NOMO-1 treated with DMSO at 0.1 percent for 48 hours (cell line): ENCODE data around the gene ARHGAP25.
A peak's percentile ranks its signal among the peaks of the same experiment; 100 is the strongest.

ENCODE experiments used
- DNase-seq: peaks from one replicate; lab custom pipeline; 2025; ENCODE audit not compliant: unreplicated experiment; lab: John Stamatoyannopoulos, UW

Gene ARHGAP25

DNA sequence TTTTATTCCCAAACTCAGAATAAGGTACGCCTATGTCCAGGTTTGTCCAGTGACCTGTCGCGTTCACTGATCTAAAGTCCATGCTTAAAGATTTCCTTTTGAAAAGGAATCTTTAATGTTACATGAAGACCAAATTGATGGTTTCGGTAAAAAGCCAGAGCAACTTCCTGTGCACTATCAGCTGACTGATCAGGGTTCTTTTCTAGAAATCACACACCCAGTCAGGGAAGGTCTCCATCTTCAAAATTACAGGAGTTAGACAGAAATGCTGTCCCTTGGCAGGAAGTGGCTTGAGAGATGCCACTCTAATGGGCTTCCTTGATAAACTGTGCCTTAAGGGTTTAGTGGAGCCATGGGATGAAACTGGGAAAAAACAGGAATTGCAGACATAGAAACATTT is 14.7 kb upstream of the ARHGAP25 start:
- no peak for DNase-seq

DNA sequence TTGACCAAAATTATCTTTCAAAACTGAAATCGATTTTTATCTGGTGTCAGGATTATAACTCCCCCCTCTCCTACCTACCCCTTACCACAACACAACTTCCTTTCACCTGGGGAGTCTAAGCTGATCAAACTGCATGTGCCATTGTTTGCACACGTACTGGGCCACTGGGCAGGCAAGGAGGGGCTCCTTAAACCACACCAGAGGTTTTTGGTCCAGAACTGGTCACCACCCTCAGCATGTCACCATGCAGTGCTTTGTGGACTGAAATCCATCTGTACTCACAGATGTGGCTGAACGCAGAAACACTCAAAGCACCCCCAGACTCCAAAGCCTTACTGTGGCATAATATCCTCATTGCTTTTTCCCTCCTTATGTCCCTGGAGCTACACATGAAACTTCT is 13.9 kb upstream of the ARHGAP25 start:
- DNase-seq, result no peak

DNA sequence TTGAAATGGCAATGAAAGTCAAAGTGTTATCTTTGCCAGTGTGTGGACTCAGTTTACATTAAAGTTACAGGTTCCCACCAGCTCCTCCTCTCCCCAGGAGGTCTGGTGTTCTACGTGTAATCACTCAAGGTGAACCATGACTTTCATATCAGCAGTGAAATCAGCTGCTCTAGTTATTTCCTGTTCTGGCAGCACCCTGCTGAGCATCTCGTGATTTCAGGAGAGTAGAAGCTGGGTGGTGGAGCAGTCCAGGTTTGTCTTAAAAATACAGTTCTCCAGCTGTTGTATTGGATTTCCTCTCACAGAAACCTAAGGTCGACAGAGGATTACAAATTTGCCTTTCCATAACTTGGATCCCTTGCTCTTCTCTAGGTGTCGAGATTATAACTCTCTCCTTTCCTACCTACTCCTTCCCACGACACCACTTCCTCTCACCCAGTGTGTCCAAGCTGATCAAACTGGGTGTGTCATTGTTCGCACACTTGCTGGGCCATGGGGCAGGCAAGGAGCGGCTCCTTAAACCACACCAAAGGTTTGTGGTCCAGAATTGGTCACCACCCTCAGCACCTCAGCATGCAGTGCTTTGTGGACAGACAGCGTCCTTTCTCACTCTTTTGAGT is 13.0 kb upstream of the ARHGAP25 start:
- DNase-seq, result no peak

DNA sequence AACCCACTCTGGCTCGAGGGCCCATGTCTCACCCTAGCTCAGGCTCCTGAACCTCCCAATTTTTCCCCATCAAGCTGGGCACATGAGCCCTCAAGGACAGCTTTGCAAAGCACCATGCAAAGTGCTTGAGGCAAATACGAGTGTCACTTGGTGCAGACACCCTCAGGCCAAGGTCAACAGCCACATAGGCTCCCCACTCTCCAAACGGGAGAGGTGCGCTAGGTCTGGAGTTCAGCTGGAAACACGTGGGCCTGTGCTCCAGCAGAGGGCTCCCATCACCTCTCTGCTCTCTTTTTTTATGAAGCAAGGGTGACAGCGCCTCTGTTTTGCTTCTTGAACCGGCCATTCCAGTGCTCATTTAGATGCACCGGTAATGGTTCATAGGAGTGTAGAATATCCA is 11.9 kb upstream of the ARHGAP25 start:
- no peak for DNase-seq

DNA sequence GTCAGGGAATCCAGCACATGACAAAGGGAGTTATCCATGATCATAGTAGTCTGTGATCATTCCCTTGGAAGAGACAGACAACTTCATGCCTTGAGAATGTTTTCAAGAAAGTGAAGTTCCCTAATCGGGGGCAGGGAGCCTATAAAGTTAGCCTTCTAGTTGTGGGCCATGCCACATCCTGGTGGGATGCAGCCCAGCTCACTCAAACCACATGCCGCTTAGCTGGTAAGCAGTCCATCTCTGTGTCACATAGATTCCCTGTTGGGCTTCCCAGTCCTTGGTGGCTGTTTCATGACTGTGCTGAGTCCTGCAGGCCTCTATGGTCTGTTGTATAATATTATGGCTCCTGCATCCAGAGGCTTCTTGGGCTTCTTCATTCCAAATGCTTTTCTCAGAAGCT is 11.4 kb upstream of the ARHGAP25 start:
- no peak for DNase-seq

DNA sequence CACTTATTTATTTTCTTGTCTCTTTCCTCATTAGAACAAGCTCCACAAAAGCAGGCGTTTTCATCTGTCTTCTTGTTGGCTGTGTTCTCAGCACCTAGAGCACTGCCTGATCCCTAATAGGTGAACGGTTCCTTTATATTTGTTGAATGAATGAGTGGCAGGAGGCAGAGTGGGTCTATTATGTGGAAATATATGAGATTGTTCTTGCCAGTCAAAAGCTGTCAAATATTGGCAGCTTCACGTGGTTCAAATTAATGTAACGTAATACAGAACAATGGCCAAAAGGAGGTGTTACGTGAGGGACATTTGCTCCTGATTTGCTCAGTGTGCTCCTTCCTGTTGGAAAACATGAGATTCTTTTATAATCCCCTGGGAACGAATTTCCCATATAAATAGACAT is 8.5 kb upstream of the ARHGAP25 start:
- DNase-seq, result no peak

DNA sequence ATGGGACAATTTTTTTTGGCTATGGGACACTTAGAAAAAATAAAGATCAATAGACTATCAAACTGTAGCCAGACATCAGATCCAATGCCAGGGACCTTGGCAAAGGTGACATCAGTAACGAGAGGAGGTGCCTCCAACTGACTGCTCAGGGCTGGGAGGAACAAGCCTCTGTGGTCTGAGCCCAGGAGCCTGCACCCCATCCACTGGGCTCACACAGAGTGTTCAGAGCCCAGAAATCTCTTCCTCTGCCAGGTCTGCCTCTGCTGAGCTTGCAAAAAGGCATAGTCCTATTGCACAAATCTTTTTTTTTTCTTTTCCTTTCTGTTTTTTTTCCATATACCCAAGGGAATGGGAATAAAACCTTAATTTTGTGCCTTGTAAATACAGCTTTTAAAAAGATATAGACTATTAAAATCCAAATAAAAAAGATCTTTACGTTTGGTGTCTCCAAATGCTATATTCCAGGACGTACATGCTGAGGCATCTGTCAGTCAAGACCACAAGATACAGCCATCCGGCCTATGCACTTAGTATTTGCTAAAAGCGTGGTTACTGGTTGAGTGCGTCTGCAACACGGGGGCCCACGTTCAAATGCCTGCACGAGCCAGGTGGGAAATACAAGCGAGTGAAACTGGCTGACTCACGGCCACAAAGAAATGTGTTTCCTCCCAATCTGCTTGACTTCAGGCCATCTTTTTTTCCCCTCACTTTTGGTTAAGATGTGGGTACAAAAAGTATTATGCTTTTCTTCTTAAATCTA is 7.8 kb upstream of the ARHGAP25 start:
- DNase-seq, result peak; percentile 95

DNA sequence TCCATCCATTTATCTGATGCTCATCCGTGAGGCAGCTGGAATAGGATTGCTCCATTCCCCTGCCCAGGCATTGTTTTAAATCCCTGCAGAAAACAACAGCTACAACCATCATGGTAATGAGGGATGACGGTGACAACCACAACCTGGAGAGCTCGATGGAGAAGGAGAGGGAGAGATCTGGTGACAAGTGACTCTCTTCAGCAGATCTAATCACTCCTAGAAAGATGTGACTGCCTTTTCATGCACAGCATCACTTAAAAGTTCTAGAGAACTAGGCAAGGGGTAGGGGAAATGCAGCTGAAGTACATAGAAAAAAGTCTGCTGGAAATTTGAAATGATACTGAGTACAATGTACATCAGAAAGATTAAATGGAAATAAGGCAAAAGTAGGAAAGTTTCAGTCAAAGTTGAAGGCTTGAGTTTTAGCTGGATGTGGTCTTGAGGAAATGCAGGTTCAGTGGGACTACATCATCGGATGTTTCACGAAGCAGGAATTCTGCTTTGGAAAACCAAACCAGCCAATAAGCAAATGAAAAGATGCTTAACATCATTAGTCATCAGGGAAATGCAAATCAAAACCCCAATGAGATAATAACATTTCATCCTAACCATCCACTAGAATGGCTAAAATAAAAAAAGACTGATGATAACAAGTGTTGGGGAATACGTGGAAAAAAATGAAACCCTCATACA is 6.8 kb upstream of the ARHGAP25 start:
- DNase-seq, result no peak

DNA sequence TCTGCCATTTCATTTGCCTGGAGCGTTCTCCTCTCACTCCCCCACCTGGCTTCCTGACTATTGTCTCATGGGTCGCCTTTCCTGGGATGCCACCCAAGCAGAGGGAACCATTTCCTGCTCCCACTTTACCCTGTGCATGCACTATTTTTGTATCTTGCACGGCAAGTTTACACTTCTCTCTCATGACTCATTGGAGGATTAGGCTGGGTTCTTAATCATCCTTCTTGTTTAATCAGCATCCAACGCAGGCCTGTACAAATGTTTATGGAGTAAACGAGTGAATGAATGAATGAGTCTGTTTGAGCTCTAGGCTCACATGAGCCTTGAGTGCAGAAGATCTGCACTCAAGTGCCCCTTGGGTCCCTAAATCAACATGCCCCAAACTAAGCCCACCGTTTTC is 3.8 kb upstream of the ARHGAP25 start:
- no peak for DNase-seq

DNA sequence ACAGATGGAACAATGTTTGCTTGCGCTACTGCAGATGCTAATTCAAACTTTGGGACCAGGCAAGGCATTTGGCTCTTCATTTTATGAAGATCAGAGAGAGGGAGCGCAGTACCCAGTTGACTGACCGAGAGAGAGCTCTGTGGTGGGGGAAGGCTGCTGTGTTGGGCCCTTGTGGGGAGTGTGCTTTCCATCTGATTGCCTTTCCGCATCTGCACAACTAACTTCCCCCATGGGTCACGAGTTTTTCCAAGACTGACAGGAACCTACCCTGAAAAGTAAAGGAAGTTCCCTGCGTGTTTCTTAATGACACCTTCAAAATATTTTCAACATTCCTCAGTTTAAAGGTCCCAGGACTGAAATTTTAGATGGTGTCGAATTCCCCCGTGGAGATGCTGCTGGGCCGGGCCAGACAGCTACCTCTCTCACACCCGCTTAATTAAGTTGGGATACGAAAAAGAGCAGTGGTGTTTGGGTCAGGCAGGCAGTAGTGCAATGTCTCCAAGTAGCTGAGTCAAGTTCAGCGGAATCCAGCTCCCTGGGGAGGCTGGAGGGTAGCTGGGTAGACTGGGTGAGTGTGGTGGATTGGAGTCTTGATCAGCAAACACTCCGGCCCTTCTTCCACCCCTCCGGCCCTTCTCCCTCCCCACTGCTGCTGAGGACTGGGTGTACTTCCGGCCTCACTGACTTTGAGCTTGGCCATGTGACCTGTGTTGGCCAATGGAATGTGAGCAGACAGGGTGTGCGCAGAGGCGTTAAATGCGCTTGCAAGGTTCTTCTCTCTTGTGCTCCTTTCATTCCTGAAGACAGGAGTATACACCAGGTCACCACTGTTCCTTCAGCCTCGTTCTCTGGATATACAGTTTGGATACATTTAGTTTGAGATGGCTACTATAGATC is 2.3 kb upstream of the ARHGAP25 start:
- no peak for DNase-seq

DNA sequence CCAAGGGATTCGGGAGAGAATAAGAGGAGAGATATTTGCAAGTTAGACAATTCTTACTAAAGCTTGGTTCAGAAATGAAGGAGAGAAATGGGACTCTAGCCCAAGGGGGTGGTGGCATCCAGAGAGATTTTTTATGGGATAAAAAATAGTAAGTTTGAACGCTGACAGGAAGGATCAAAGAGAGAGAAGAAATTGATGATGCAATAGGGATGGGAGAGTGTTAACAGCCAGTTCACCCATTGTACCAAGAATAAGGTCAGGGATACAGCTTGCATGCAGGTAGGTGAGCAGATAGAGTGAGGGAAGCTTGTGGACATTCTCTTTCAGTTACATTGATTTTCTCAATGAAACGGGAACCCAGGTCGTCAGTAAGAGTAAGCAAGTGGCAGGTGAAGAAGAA is 1.2 kb upstream of the ARHGAP25 start:
- no peak for DNase-seq

DNA sequence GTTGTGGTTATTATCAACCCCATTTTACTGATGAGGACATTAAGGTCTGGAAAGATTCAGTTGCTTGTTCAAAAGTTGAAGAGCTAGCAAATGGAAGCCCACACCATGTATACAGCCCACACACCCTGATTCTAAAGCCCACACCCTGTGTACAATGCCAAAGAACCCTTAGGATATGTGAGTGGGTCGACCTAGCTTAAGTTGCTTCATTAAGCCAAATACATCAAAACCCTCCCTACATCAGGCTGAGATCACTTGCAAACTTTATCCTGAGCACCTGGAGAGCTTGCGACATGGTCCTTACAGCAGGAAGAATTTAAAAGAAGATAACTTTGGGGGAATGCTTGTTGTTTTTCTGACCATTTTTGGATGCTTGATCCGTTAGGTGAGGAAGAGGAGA is 435 bp upstream of the ARHGAP25 start:
- no peak for DNase-seq

DNA sequence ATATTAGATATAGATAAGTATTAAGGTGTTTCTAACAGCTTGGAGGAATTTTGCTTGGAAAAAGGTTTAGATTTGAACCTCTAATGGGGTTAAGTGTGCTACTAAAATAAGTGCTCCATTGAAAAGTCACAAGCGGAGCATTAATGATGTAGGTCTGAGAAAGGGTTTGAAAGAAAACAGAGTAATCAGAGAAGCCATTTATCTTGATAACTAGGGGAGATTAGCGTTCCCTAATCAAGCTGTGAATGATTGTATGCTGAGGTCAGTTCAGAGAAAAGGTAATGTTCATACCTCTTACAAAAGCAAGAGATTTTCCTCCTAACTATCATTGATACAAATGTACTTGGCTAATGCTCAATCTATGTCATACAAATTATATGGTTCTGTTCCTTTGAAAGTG is 1.5 kb downstream of the ARHGAP25 start:
- DNase-seq, result no peak

DNA sequence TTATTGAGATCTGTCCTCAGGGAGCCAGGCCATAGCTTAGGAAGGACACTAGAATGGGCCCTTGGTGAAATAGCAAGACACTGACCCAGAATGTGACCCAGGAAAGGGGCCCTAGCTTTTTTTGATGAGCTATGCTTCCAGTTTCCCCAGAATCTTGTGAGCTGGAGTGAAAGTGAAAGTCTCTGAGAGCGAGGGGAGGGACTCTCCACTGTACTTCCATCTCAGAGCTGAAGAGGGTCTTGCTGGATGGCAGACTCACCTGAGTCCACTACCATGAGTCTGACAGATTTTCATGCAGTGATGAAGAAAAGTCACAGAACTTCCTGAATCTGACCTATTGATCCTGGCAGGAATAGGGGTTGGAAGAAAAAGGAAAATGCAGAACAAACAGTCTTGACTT is 3.1 kb downstream of the ARHGAP25 start:
- DNase-seq, result peak; percentile 31

DNA sequence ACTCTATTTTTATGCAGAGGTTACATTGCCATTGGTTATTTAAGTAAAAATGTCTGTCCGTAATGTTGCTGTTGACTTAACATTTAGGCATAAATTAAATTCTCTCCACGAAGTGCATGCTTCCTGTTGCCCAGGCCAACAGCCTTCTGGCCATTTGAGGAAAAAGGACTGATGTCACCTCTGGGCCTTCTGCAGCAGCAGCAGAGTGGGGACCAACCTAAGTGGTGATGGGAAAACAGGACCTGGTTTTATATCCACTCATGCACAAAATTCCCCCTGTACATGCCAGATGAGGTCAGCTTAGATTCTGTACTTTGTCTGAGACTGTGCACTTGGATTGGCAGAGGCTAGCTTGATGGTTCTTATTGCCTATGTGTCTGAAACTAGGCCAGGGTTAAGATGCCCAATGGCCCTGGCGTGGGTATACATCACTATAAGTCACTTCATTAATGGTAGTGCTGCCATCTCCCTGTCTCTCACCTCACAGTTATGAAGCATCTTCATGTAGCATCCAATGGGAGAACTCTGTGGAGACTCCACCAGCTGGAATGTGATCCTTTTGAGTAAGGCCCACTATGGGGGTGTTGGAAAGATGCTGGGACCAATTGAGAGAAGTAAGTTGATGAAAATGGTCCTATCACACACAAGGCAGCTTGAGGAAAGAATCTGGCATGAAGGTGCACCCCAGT is 4.4 kb downstream of the ARHGAP25 start:
- no peak for DNase-seq

DNA sequence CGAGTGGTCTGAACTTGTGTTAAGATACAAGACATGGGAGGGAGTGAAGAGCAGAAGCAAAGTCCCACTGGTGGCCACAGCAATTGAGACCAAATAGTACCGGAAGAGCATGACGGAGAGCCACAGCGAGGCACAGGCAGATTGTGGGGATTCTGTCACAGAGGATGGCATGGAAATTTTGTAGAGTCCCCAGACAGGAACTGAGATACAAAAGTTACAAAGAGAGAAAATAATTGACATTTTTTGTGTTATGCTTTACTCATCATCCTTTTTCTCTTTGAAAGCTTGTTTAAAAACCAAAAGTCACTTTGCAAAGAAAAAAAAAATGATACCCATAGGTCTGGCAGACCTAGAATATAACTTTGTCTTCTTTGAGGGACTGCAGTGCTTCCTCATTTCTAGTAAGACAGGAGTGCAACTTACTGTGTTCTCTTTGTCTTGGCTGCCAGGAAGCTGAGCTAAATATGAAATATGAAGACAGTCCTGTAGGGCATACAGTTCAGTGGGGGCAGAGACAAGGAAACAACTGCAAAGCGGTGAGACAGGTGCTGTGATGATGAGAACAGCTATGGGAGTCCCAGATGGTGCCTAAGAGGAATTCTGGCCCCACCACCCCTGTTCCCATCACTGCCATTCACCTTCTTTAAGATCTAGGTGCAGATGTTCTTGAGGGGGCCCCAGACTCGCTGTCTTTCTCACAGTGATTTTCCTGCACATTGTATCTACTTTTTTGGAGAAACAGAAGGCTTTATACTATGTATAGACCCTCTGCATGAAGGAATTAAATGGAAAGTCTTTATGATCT is 5.2 kb downstream of the ARHGAP25 start:
- peak; percentile 43 for DNase-seq

DNA sequence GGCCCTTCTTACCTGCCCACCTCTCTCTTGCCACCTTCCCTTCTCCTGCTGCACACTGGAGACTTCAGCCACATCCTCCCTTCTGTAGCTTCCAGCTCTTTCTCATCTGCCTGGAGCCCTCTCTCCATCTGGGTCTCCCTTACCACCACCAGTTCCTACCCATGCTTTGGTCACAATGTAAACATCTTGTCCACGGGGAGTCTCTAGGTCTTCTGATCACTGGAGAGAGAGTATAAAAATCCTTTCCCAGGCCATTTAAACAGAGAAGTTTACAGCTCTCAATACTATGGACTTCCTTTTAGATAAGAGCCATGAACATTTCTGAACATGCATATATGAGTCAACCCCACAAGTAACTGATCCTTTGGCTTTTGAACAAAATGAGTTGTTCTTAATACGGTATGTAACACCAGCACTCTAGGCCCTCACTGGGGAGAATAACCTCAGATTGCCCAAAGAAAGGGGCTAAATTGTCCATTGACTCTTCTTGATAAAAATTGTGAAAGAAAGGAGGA is 5.8 kb downstream of the ARHGAP25 start:
- DNase-seq, result no peak

DNA sequence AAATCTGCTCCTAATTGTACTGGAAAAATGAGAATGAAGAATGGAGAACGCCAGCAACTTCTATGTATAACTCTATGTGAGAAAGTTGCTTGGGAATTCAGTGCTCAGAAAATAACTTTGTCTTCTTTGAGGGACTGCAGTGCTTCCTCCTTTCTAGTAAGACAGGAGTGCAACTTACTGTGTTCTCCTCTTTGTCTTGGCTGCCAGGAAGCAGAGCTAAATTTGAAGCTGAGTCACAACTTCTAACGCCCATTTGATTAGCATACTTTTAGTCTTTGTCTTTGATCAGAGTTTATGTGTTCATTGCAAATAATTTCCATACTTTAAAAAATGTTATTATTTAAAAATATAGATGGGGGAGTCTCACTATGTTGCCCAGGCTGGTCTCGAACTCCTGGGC is 6.6 kb downstream of the ARHGAP25 start:
- peak; percentile 80 for DNase-seq

DNA sequence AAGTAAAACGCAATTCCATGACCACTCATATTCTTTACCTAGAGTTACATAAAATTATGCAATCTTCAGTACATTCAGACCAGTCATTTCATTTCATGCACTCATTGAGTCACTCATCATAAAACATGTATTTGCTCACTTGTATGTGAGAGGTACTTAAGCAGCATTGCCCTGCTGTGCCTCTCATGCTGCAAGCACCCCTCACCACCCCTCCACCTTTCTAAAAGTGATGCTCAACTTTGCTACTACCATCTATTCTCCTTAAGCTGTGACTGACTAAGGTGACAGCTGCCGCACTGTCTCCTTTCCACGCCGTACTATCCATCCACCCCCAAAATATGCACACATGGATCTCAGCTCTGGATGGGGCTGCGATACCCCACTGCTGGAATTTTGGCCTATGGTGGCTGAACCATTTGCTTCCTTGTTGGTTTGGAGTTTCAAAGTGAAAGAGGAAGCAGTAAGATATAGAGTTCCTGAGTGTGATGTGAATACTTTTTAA is 7.2 kb downstream of the ARHGAP25 start:
- peak; percentile 68 for DNase-seq
